HuH-7.5 (cell line): ENCODE results near the gene SGMS2.
A peak's percentile ranks its signal among the peaks of the same experiment; 100 is the strongest.

Experiments used
- DNase-seq: peaks from one replicate; pipeline ENCODE4 v3.0.0; 2011; ENCODE audit warnings: low spot score

Gene SGMS2

DNA sequence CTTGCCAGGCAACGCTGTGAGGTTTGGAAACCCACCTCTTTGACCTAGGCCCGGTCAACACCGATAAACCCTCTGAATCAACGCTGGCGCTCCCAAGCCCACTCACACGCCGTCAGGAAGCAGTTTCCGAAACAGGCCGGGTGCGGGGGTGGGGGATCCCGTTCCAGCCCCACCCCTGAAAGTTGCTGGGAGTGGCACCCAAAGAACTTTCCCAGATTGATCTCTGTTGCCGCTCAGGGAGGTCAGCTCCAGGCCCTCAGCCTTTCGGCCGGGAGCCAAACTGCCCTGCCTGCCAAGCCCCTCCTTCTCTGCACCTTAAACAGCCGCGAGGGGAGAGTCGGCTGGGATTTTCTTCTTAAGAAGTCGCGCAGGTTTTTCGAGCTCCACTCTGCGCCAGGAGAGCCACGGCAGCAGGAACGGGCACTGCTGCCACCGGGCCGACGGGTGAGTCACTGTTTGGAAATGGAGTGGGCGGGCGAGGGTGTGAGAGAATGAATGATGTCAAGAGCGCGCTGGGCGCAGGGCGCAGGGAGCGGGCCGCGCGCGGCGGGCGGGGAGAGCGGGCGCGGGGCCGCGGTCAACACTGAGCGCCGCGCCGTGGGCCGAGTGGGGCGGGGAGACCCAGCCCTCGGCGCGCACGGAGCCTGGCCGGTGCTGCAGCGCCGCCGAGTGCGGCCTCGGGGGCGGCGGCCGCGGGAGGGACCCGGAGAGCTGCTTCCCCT, at the start of gene SGMS2:
TSS of gene SGMS2 (plus strand) at position 583 of the 722 bp plus-strand sequence. CDS start 70,622 bp downstream, outside the sequence.
- peak; percentile 45 for DNase-seq

DNA sequence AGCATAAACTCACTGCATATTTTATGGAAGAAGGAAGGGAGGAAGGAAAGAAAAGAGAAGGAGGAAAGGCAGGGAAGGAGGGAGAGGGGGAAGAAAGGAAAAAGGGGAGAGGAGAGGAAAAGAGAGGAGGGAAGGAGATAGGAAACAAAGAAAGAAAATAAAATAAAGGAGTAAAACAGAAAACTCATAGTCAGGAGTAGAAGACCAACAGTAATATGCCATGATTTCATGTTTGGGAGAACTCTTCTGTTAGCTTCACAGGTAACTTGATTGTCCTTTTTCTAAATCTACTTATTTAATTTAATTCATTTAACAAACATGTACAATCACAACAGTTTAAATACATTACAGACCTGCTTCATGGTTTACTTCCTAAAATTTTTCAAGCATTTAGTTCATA, 46.8 kb upstream of the SGMS2 start:
- DNase-seq: no peak

DNA sequence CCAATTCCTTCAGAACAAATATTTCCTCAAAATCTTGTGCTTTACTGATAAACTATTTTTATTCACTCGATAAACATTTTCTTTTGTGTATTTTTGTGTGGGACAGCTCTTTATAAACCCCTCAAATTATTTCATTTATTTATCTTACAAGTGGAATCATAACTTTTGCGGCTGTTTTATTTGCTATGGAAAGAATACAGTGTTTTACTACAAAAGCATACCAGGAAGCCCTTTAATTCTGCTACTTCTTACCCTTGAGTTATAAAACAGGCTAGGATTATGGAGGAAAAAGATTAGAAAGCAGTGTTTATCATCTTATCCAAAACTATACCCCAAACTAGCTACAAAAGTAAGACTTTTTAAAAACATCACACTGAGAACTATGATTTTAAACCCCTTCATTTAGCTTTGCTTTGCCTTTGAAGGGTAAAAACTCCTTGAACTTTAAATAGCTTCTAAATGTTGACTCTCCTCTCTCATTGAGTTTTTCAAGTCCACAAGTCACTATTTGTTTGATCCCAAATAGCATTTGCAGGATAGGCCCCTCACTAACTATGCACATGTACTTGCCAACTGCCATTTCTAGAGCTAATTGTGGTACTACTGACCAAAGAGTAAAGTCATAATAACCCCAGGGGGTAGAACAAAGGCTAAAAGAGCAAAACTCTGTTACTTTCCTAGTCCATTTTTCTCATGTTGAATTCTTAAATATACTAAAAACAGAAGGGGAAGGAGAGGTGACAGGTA, 45.8 kb upstream of the SGMS2 start:
- DNase-seq: no peak

DNA sequence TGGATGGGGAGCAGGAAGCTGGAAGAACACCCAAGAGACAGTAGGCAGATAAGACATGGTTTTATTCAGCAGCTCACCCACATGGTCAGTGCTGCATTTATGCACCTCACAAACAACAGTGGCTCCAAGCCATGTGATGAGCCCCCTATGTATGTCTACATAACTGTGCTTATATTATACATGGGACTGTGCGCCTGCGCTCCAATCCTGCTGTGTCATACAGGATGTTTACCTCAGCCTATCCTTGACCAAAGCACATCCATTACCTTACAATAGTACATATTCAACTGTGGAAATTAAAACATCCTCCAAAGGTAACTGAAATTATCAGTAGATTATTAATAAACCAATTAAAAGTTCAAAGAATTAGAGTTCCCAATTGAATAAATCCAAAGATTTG, 44.1 kb upstream of the SGMS2 start:
- no peak for DNase-seq

DNA sequence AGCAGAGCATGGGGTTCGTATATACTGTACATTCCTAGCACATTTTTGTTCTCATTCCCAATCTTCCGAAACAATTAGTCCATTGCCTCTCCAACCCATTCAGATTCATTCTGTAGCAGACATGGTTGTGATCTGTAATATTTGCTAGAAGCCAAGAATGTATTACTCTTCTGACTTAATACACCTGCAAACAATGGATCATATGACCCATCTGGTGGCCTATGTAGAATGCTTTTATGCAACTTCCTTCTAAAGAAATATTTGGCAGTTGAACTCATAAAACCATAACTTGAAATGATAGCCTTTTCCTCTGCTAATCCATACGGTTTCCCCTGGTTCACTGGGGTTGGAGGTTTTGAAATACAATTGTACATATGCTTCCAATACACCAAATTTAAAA, 32.8 kb upstream of the SGMS2 start:
- no peak for DNase-seq

DNA sequence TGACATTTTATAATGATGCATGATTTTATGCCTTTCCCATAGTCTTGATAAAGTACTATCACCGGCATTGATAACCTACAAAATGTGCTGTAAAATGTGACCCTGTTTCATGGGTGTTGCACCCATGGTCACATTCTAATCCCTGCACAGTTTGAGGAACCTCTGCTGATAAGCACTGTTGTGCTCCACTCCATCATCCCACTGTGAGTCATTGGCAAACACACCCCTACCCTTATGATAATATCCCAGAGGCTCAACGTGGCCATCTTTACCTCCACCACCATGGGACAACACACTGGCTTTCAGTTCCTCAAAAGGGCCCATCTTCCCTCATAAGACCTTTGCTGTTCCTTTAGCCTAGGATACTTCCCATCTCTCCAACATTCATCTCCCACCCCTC, 32.0 kb upstream of the SGMS2 start:
- DNase-seq: no peak

GRCh38 chr4:107793996-107794395, 30.7 kb upstream of the SGMS2 start:
- DNase-seq: no peak

GRCh38 chr4:107799669-107800450, 24.9 kb upstream of the SGMS2 start:
- DNase-seq: no peak

DNA sequence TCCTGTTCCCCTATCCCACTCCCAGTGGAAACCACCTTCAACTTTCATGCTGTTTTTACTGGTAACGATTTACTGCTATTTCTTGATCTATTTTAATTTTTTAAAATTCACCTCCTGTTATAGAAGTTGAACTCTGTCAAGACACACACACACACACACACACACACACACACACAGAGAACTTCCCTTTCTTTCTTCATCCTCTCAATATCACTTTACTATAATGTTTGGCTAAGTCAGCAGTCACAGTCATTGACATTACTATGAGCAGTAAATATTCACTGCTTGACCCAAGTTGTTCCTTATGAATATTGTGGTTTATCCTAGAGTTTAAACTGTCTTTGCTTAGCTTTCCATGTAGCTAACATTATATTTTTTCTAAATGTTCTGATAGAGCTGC, 24.0 kb upstream of the SGMS2 start:
- no peak for DNase-seq

- no peak for DNase-seq
These were observed 22.9 kb upstream of the SGMS2 start for GRCh38 chr4:107801766-107802211.

GRCh38 chr4:107804956-107805355, 19.8 kb upstream of the SGMS2 start:
- no peak for DNase-seq

GRCh38 chr4:107806196-107806595, 18.5 kb upstream of the SGMS2 start:
- no peak for DNase-seq

DNA sequence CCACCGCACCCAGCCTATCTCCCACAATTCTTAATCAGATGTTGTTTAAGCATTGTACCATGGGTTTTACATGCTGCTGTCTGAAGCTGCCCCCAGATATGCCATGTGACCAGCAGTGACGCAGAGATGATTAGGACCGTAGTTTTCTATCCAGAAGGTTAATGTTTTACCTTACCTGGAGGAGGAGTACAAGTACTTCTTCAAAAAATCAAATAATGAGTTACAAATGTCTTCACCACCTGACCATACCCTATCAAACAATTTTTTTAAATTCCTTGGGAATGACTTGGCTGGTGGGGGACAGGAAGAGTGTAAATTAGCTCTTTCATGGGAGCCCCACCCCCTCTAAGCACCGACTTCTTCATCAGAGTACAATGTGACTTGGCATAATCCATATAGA, 16.2 kb upstream of the SGMS2 start:
- DNase-seq: no peak

GRCh38 chr4:107809210-107809609, 15.5 kb upstream of the SGMS2 start:
- no peak for DNase-seq

DNA sequence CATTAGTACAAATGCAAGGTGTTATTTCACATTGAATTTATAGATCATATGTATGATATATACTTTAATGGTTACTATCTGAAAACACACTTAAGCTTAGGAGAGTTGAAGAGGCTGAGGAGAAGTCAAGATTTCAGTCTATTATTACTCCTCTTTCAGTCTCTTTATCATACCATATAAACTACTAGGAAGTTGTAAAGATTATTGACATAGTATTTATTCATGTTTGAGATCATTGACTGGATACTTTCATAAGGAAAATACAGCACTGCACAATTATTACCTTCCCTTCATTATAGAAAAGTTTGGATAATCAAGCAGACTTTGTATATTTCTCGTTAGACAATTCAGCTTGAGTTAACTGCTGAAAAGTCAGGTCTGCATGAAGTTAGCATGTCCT, 10.0 kb upstream of the SGMS2 start:
- DNase-seq: no peak

DNA sequence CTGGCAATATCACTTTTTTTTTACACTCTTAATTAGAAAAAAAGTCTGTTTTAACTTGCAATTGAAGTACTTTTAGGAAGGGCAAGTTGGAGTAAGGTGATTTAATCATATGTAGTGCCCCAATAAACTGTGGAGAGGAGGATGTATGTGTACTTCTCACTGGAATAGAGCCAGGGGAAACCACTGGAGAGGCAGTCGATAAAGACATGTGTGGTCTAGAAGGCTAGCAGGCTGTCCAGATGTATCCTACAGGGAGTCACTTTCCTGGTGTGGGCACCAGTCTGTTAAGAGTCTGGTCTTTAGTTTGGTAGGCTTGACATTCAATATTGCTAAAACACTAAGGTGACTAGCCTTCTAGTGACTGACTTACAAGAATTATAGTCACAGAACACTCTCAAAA, 9.6 kb upstream of the SGMS2 start:
- DNase-seq: no peak

- no peak for DNase-seq
These were observed 6.3 kb upstream of the SGMS2 start for GRCh38 chr4:107818301-107818910.

DNA sequence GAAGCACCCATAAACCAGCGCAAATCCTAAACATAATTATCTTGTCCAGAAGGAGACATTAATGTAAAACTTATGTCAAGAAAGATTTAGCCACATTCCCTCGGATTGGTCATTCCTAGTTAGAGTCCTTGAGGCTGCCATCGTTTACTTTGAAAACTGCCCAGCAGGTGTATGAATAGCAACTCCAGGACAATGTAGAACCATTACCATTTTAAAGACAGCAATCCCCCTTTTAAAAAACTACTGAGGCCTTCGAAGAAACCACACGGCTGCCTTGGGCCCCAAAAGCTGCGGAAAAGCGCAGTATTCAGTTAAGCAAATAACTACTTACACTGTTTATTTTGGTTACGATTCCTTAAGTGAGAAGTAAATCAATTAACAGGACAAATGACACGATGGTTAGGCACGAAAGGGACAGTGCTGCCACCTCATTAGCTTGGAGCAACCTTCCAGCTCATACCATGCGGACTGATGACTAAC, 822 bp upstream of the SGMS2 start:
- no peak for DNase-seq

DNA sequence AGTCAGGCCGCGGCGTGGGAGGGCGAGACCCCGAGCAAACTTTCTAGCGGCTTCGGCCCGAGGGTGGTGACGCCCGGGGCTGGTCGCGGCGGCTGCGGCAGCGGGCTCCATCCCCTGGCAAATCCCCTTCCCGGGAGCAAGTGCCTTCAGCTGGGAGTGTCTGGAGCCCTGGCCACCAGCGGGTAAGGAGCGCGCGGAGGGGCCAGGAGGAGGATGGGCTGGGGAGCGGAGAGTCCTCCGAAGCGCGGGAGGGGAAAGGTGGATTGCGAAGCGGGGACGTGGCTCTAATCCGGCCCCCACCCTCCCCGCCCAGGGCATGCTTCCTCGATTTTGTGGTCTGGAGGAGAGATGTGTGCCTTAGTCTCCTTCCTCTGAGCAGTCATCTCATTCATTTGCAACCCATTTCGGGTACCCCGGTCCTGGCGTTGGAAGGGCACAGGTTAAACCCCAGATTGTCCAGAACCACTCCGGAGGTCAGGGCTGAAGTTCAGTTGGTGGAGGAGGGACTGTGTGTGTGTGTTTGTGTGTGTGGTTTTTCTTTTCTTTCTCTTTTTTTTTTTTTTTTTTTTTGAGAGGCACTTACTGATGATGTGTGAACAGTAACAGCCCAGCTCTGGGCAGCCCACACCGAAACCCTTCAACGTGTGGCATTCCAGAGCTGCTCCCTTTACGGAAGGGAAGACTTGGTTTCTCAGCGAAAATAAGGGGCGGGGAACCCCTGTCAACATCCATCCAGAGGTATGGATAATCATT, 516 bp downstream of the SGMS2 start:
- peak; percentile 16 for DNase-seq

DNA sequence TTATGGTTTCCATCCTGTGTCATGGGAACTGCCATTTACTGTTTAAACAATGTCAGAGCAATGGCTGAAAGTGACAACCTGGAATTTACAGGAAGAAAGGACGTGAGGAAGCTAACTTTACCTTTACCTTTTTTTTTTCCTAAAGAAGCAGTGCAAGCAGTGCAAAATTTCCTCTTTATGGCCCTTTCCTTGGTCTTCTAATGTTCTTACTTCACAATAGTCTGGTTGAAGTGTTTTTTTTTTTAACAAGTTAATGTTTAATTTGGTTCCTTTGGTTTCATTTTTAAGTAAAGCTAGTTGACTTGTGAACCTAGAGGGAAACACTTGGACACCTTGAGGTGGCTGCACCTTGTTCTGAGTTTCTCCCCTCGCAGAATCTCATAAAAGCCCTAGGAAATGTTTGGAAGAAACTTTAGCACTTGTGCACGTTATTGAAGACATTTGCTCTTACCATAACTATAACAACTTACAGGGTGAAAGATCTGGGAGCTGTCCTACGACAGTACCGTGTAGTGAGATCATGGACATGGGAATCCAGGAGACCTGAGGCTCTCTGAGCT, 1.8 kb downstream of the SGMS2 start:
- peak; percentile 13 for DNase-seq
